ENCODE measurements around the gene INPP5F. TPM values are rescaled to one million over a fixed set of nuclear protein-coding genes. Genes with fewer than 3 reads are reported as not detected.

INPP5F gene
- polyA plus RNA-seq, 1 experiment: 22.3 TPM

GRCh38 chr10:119762805-119763798, 37.3 kb downstream of the INPP5F start:
- TF ChIP-seq, protein P1, sequence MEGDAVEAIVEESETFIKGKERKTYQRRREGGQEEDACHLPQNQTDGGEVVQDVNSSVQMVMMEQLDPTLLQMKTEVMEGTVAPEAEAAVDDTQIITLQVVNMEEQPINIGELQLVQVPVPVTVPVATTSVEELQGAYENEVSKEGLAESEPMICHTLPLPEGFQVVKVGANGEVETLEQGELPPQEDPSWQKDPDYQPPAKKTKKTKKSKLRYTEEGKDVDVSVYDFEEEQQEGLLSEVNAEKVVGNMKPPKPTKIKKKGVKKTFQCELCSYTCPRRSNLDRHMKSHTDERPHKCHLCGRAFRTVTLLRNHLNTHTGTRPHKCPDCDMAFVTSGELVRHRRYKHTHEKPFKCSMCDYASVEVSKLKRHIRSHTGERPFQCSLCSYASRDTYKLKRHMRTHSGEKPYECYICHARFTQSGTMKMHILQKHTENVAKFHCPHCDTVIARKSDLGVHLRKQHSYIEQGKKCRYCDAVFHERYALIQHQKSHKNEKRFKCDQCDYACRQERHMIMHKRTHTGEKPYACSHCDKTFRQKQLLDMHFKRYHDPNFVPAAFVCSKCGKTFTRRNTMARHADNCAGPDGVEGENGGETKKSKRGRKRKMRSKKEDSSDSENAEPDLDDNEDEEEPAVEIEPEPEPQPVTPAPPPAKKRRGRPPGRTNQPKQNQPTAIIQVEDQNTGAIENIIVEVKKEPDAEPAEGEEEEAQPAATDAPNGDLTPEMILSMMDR (IDR thresholded peaks at IDR 0.05; ENCODE audit: low read depth, low read length): no peak
- H3K27me3 ChIP-seq (ENCODE audit: control insufficient read depth, insufficient read depth, low read length): no peaks in the 10 kb centered on the region
- no peak for DNase-seq (ENCODE audit: low read depth, low spot score)
- H3K4me3 ChIP-seq (ENCODE audit: low read depth, low read length): no peak overlapping the region
- ChIA-PET CTCF (no interaction called here), POLR2A (no interaction called here)
- no peaks in the 10 kb centered on the region for H3K9me3 ChIP-seq (ENCODE audit: control insufficient read depth, insufficient read depth, low read length)
- peak overlapping the region; percentile 34 for H3K27ac ChIP-seq (ENCODE audit: low read depth, low read length)

DNA sequence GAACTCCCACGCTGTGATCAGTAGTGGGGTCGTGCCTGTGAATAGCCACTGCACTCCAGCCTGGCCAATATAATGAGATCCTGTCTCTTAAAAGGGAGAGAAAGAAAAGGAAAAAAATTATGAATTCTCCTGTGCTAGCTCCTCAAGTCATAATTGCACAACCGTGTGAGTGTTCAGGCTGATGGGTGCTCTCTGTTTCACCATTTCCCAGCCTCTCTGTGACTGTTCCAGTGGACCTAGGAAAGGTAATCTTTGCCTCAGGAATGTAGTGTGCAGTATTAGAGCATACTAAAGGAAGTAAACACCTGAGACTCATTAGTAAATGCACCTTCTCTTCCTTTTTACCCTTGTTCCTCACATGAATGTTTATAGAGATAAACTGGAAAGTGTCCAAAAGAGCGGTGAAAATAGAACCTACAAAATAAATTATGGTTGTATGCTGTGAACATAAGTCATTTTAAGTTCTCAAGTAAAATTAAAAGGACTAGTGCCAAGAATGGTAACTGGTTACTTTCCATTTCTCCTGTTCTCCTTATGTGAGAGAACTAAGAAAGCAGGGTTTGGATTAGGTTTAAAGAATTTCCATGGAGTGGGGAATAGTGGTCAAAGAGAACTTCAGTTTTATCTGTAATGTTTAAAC, 42.7 kb downstream of the INPP5F start:
- CTCF ChIA-PET: interaction anchor here (1.0 kb wide), 2 partner anchors 17 to 92 kb away, joined by 3 to 4 read pairs; no protein-coding TSS in a partner anchor
- no peak overlapping the region for H3K4me3 ChIP-seq (ENCODE audit: low read depth, low read length)
- DNase-seq (ENCODE audit: low read depth, low spot score): no peak
- no peaks in the 10 kb centered on the region for H3K27me3 ChIP-seq (ENCODE audit: control insufficient read depth, insufficient read depth, low read length)
- TF ChIP-seq, protein P1 (IDR thresholded peaks at IDR 0.05; ENCODE audit: low read depth, low read length): no peak
- no peak overlapping the region for H3K27ac ChIP-seq (ENCODE audit: low read depth, low read length)
- H3K9me3 ChIP-seq (ENCODE audit: control insufficient read depth, insufficient read depth, low read length): no peaks in the 10 kb centered on the region
- POLR2A ChIA-PET: no interaction called here

DNA sequence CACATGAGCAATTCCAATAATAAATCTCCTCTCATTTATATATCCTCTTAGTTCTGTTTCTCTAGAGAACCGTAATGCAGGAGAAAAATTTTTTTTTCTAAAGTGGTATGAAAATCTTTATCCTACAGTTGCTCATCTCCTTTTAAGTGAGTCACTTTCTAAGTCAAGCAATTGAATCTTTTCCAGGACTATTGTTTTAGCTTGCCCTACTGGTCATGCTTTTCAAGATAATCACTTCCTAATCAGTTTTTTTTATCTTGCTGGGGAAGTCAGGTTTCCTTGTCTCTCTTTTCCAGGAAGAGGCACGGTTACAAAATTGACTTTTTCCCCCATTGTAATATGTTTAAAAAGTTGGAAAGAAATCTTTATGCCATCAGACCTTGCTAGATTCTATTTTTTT, 44.0 kb downstream of the INPP5F start:
- no peaks in the 10 kb centered on the region for H3K27me3 ChIP-seq (ENCODE audit: control insufficient read depth, insufficient read depth, low read length)
- DNase-seq (ENCODE audit: low read depth, low spot score): no peak
- no peaks in the 10 kb centered on the region for H3K9me3 ChIP-seq (ENCODE audit: control insufficient read depth, insufficient read depth, low read length)
- ChIA-PET CTCF (interaction anchor here (0.6 to 2.5 kb wide), 3 partner anchors 90 to 91 kb away, joined by 3 to 16 read pairs (median 4); no protein-coding TSS in a partner anchor), POLR2A (no interaction called here)
- TF ChIP-seq, protein P1 (IDR thresholded peaks at IDR 0.05; ENCODE audit: low read depth, low read length): no peak
- no peak overlapping the region for H3K4me3 ChIP-seq (ENCODE audit: low read depth, low read length)
- no peak overlapping the region for H3K27ac ChIP-seq (ENCODE audit: low read depth, low read length)

DNA sequence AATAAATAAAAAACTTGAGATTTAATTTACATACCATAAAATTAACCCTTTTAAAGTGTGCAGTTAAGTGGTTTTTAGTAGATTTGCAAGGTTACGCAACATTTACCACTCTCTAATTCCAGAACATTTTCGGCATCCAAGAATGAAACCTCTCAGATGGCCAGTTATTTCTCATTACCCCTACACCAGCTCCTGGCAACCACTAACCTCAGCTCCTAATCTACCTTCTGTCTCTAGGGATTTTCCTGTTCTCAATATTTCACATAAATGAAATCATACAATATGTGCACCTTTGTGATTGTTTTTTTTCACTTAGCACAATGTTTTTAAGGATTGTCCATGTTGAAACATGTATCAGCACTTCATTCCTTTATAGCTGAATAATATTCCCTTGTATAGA, 45.1 kb downstream of the INPP5F start:
- CTCF ChIA-PET: interaction anchor here (0.5 to 2.5 kb wide), 7 partner anchors 10 to 1312 kb away, joined by 3 to 16 read pairs (median 3); no protein-coding TSS in a partner anchor
- no peaks in the 10 kb centered on the region for H3K27me3 ChIP-seq (ENCODE audit: control insufficient read depth, insufficient read depth, low read length)
- TF ChIP-seq, protein P1 (IDR thresholded peaks at IDR 0.05; ENCODE audit: low read depth, low read length): no peak
- no peak overlapping the region for H3K4me3 ChIP-seq (ENCODE audit: low read depth, low read length)
- H3K27ac ChIP-seq (ENCODE audit: low read depth, low read length): no peak overlapping the region
- DNase-seq (ENCODE audit: low read depth, low spot score): no peak
- H3K9me3 ChIP-seq (ENCODE audit: control insufficient read depth, insufficient read depth, low read length): no peaks in the 10 kb centered on the region
- POLR2A ChIA-PET: no interaction called here

Data from AG04450 (cell line).